Karpas-422 (cell line): ENCODE data around the gene ESYT2. TPM values are rescaled to one million over a fixed set of nuclear protein-coding genes. Genes with fewer than 3 reads are reported as not detected.
A peak's percentile ranks its signal among the peaks of the same experiment; 100 is the strongest.

Source experiments
- DNase-seq: peaks from one replicate; pipeline ENCODE4 v3.0.0-alpha.2; 2015
- H2AFZ ChIP-seq: fragments of 200-600 bp; sonication (generic); 2 replicates; pipeline ENCODE4 v1.6.1; 2014; ENCODE audit warnings: antibody characterized with exemption, low read length, mixed read lengths
- H3K27ac ChIP-seq: fragments of 200-600 bp; sonication (generic); 2 replicates; pipeline ENCODE4 v1.5.1; 2014; ENCODE audit warnings: mild to moderate bottlenecking, low read length, moderate library complexity
- H3K27me3 ChIP-seq: fragments of 200-600 bp; sonication (generic); 2 replicates; pipeline ENCODE4 v1.6.1; 2014; ENCODE audit warnings: low read length, mixed read lengths
- H3K36me3 ChIP-seq: fragments of 200-600 bp; sonication (generic); 2 replicates; pipeline ENCODE4 v1.6.1; 2014; ENCODE audit warnings: low read length, mixed read lengths; ENCODE audit not compliant: insufficient read depth
- H3K4me1 ChIP-seq: fragments of 200-600 bp; sonication (generic); 2 replicates; pipeline ENCODE4 v1.6.1; 2014; ENCODE audit warnings: mild to moderate bottlenecking, low read length, mixed read lengths
- H3K4me2 ChIP-seq: fragments of 200-600 bp; sonication (generic); 2 replicates; pipeline ENCODE4 v1.6.1; 2014; ENCODE audit warnings: low read length, low read depth, mild to moderate bottlenecking; ENCODE audit not compliant: poor library complexity, severe bottlenecking
- H3K4me3 ChIP-seq: fragments of 200-600 bp; sonication (generic); 2 replicates; pipeline ENCODE4 v1.5.1; 2014; ENCODE audit warnings: mild to moderate bottlenecking, antibody characterized with exemption, low read length, mixed read lengths
- H3K79me2 ChIP-seq: fragments of 200-600 bp; sonication (generic); 2 replicates; pipeline ENCODE4 v1.6.1; 2014; ENCODE audit warnings: mild to moderate bottlenecking, low read length, mixed read lengths
- H3K9ac ChIP-seq: fragments of 200-600 bp; sonication (generic); 2 replicates; pipeline ENCODE4 v1.6.0; 2014; ENCODE audit warnings: low read length
- H3K9me2 ChIP-seq: fragments of 200-600 bp; sonication (generic), shearing (Covaris generic); replicated peaks from 2 replicates; pipeline ENCODE4 v1.6.0; 2014; ENCODE audit warnings: mild to moderate bottlenecking, low read length, moderate library complexity; ENCODE audit not compliant: insufficient read depth
- H3K9me3 ChIP-seq: fragments of 300-700, 200-600 bp; sonication (generic); 2 replicates; pipeline ENCODE4 v1.6.1; 2014; ENCODE audit warnings: low read length, mixed read lengths
- H4K20me1 ChIP-seq: fragments of 200-600 bp; sonication (generic); 2 replicates; pipeline ENCODE4 v1.6.1; 2014; ENCODE audit warnings: mild to moderate bottlenecking, antibody characterized with exemption, low read length, low read depth; ENCODE audit not compliant: insufficient read depth
- total RNA-seq: library from RNA; depleted of rRNA; stranded (reverse); fragments of >200 nt; shearing (Covaris generic); gene quantifications from 2 replicates; pipeline ENCODE4 v1.2.3, GENCODE V29; 2014; ENCODE audit warnings: low replicate concordance

ESYT2 gene
- total RNA-seq, 1 experiment from 2014 or later = 242 TPM

- Histone ChIP-seq H4K20me1 (no peaks in the 10 kb centered on the region), H3K27me3 (no peaks in the 10 kb centered on the region), H3K9me3 (no peaks in the 10 kb centered on the region)
Observed at GRCh38 chr7:158836692-158837091, 7.4 kb upstream of the ESYT2 start.

GRCh38 chr7:158834878-158835784 is 5.8 kb upstream of the ESYT2 start:
- Histone ChIP-seq H3K79me2 (no peaks in the 10 kb centered on the region), H3K27me3 (no peaks in the 10 kb centered on the region), H3K9me2 (no peaks in the 10 kb centered on the region), H3K27ac (no peak overlapping the region), H3K4me1 (peaks cover 35% of the 10 kb centered on the region), H4K20me1 (no peaks in the 10 kb centered on the region), H3K4me3 (no peak overlapping the region), H3K36me3 (no peaks in the 10 kb centered on the region), H3K9me3 (no peaks in the 10 kb centered on the region), H2AFZ (no peak overlapping the region), H3K9ac (no peak overlapping the region), H3K4me2 (no peak overlapping the region)
- no peak for DNase-seq

More at GRCh38 chr7:158836692-158837091, 7.4 kb upstream of the ESYT2 start:
- H3K79me2 ChIP-seq = no peaks in the 10 kb centered on the region
- H3K4me3 ChIP-seq = no peak overlapping the region
- no peak overlapping the region for H2AFZ ChIP-seq
- H3K4me2 ChIP-seq = no peak overlapping the region
- no peak for DNase-seq
- H3K9me2 ChIP-seq = no peaks in the 10 kb centered on the region
- no peak overlapping the region for H3K27ac ChIP-seq
- no peak overlapping the region for H3K9ac ChIP-seq
- no peaks in the 10 kb centered on the region for H3K36me3 ChIP-seq
- peaks cover 35% of the 10 kb centered on the region for H3K4me1 ChIP-seq

GRCh38 chr7:158832994-158833393 is 3.7 kb upstream of the ESYT2 start:
- no peak overlapping the region for H3K4me3 ChIP-seq
- peaks cover 10% of the 10 kb centered on the region for H3K79me2 ChIP-seq
- no peaks in the 10 kb centered on the region for H3K9me2 ChIP-seq
- no peaks in the 10 kb centered on the region for H3K9me3 ChIP-seq
- DNase-seq = no peak
- no peaks in the 10 kb centered on the region for H3K36me3 ChIP-seq
- no peaks in the 10 kb centered on the region for H3K27me3 ChIP-seq
- H3K4me2 ChIP-seq = no peak overlapping the region
- peaks cover 2% of the 10 kb centered on the region; the same call in 1 of the 2 replicates for H4K20me1 ChIP-seq
- H3K27ac ChIP-seq = no peak overlapping the region
- no peak overlapping the region for H3K9ac ChIP-seq
- peaks cover 23% of the 10 kb centered on the region for H3K4me1 ChIP-seq
- no peak overlapping the region for H2AFZ ChIP-seq

- H3K27ac ChIP-seq = no peak overlapping the region
- H3K4me2 ChIP-seq = no peak overlapping the region
Observed at GRCh38 chr7:158831738-158832091, 2.4 kb upstream of the ESYT2 start.

GRCh38 chr7:158830211-158830723 is 958 bp upstream of the ESYT2 start:
- peaks cover 36% of the 10 kb centered on the region for H3K4me1 ChIP-seq
- H2AFZ ChIP-seq = 0 out of 2 replicates have a peak overlapping the region, but pooled peaks have one; percentile 86
- no peaks in the 10 kb centered on the region for H3K9me2 ChIP-seq
- peak overlapping the region; percentile 95 for H3K9ac ChIP-seq
- H3K4me2 ChIP-seq = peak overlapping the region; percentile 71
- H3K9me3 ChIP-seq = no peaks in the 10 kb centered on the region
- H3K4me3 ChIP-seq = peak overlapping the region; percentile 90
- H3K79me2 ChIP-seq = peaks cover 37% of the 10 kb centered on the region
- no peak for DNase-seq
- no peaks in the 10 kb centered on the region for H3K27me3 ChIP-seq
- peak overlapping the region; percentile 77 for H3K27ac ChIP-seq
- H4K20me1 ChIP-seq = peaks cover 10% of the 10 kb centered on the region
- no peaks in the 10 kb centered on the region for H3K36me3 ChIP-seq

More at GRCh38 chr7:158831738-158832091, 2.4 kb upstream of the ESYT2 start:
- no peaks in the 10 kb centered on the region for H3K36me3 ChIP-seq
- H3K27me3 ChIP-seq = no peaks in the 10 kb centered on the region
- H3K4me3 ChIP-seq = no peak overlapping the region
- DNase-seq = peak; percentile 42
- 0 out of 2 replicates have a peak overlapping the region, but pooled peaks have one; percentile 10 for H2AFZ ChIP-seq
- peaks cover 23% of the 10 kb centered on the region for H3K79me2 ChIP-seq
- peaks cover 28% of the 10 kb centered on the region for H3K4me1 ChIP-seq
- no peaks in the 10 kb centered on the region for H3K9me2 ChIP-seq
- peaks cover 10% of the 10 kb centered on the region for H4K20me1 ChIP-seq
- no peak overlapping the region for H3K9ac ChIP-seq
- H3K9me3 ChIP-seq = no peaks in the 10 kb centered on the region

- Histone ChIP-seq H3K4me2 (peak overlapping the region; percentile 90), H3K79me2 (peaks cover 50% of the 10 kb centered on the region)
- DNase-seq = peak; percentile 94
Observed at GRCh38 chr7:158829021-158829341, 328 bp downstream of the ESYT2 start.

GRCh38 chr7:158828133-158829020 is 932 bp downstream of the ESYT2 start:
- Histone ChIP-seq H3K27me3 (no peaks in the 10 kb centered on the region), H2AFZ (0 out of 2 replicates have a peak overlapping the region, but pooled peaks have one; percentile 45), H3K9me2 (no peaks in the 10 kb centered on the region), H3K4me3 (peak overlapping the region; percentile 90), H3K9me3 (no peaks in the 10 kb centered on the region), H3K79me2 (peaks cover 56% of the 10 kb centered on the region), H4K20me1 (peaks cover 10% of the 10 kb centered on the region), H3K9ac (peak overlapping the region; percentile 93), H3K4me1 (peaks cover 48% of the 10 kb centered on the region), H3K27ac (peak overlapping the region; percentile 81), H3K4me2 (peak overlapping the region; percentile 90), H3K36me3 (no peaks in the 10 kb centered on the region)
- peak; percentile 65 for DNase-seq

More at GRCh38 chr7:158829021-158829341, 328 bp downstream of the ESYT2 start:
- Histone ChIP-seq H3K9me3 (no peaks in the 10 kb centered on the region), H2AFZ (no peak overlapping the region), H3K36me3 (no peaks in the 10 kb centered on the region), H3K9me2 (no peaks in the 10 kb centered on the region), H3K27me3 (no peaks in the 10 kb centered on the region), H3K27ac (peak overlapping the region; percentile 81), H3K9ac (peak overlapping the region; percentile 93), H3K4me3 (peak overlapping the region; percentile 90), H3K4me1 (peaks cover 47% of the 10 kb centered on the region), H4K20me1 (peaks cover 10% of the 10 kb centered on the region)
